Ishikawa (cell line): ENCODE results near the gene NEURL3.

Experiments
- CEBPB ChIP-seq: IDR thresholded peaks from 2 replicates; pipeline ENCODE4 v1.6.1; 2012
- CREB1 ChIP-seq: IDR thresholded peaks from 2 replicates; pipeline ENCODE4 v1.6.1; 2012; ENCODE audit warnings: low read depth
- EGR1 ChIP-seq: IDR thresholded peaks from 2 replicates; pipeline ENCODE4 v1.6.1; 2012
- EP300 ChIP-seq: IDR thresholded peaks from 2 replicates; pipeline ENCODE4 v1.6.1; 2012; ENCODE audit warnings: borderline replicate concordance
- MAX ChIP-seq: IDR thresholded peaks from 2 replicates; pipeline ENCODE4 v1.6.1; 2012
- RAD21 ChIP-seq: IDR thresholded peaks from 2 replicates; pipeline ENCODE4 v1.6.1; 2012; ENCODE audit warnings: low read depth
- REST ChIP-seq: IDR thresholded peaks from 2 replicates; pipeline ENCODE4 v1.6.1; 2012; ENCODE audit warnings: low read depth, mild to moderate bottlenecking
- TAF1 ChIP-seq: IDR thresholded peaks from 2 replicates; pipeline ENCODE4 v1.6.1; 2012; ENCODE audit warnings: low read depth, mild to moderate bottlenecking
- TEAD4 ChIP-seq: IDR thresholded peaks from 2 replicates; pipeline ENCODE4 v1.6.1; 2012
- USF1 ChIP-seq: IDR thresholded peaks from 2 replicates; pipeline ENCODE4 v1.6.1; 2012
- YY1 ChIP-seq: IDR thresholded peaks from 2 replicates; pipeline ENCODE4 v1.6.1; 2012; ENCODE audit warnings: low read depth
- ZBTB7A ChIP-seq: IDR thresholded peaks from 2 replicates; pipeline ENCODE4 v1.6.1; 2012; ENCODE audit warnings: low read depth

- no peak for TF ChIP-seq RAD21
- no peak for TF ChIP-seq YY1
- TF ChIP-seq TAF1: no peak
- no peak for TF ChIP-seq REST
- no peak for TF ChIP-seq CREB1
- no peak for TF ChIP-seq EGR1
- no peak for TF ChIP-seq EP300
- TF ChIP-seq ZBTB7A: no peak
- TF ChIP-seq MAX: no peak
- TF ChIP-seq USF1: no peak
- no peak for TF ChIP-seq TEAD4
- TF ChIP-seq CEBPB: no peak
Observed at GRCh38 chr2:96529376-96530143, 24.4 kb upstream of the NEURL3 start.
